IMR-90 (cell line): ENCODE measurements around the gene IQSEC1. TPM values are rescaled to one million over a fixed set of nuclear protein-coding genes. Genes with fewer than 3 reads are reported as not detected.

Experiments used
- ATAC-seq: fragments of 200-7000 bp; cut with Tn5 transposase; 2 replicates; pipeline ENCODE4 v1.9.1; 2020; ENCODE audit warnings: low read depth, mild to moderate bottlenecking, moderate library complexity
- BruUV-seq: library from RNA; stranded (reverse); fragments of 400-500 nt; replicated peaks from 2 replicates; lab custom pipeline; 2021; lab: Mats Ljungman, UMichigan
- CTCF ChIA-PET: fragments of 300-600 bp; formaldehyde crosslinking; extraction: SDS; loops from one replicate; lab custom pipeline; 2021; ENCODE audit warnings: antibody characterized with exemption; lab: Yijun Ruan, JAX
- POLR2A ChIA-PET: fragments of 300-600 bp; sonication (Branson Sonifier 250); formaldehyde crosslinking; loops from one replicate; lab custom pipeline; 2022; ENCODE audit warnings: antibody characterized with exemption; ENCODE audit not compliant: unreplicated experiment; lab: Charles Lee
- DNase-seq: peaks from one replicate; pipeline ENCODE4 v3.0.0; 2013
- H2AFZ ChIP-seq: replicated peaks from 2 replicates; pipeline ENCODE3; 2013; ENCODE audit warnings: low read length, mild to moderate bottlenecking; ENCODE audit not compliant: poor library complexity
- H2AK5ac ChIP-seq: 2 replicates; pipeline ENCODE4 v1.6.1; 2013; ENCODE audit warnings: low read depth, low read length, inconsistent platforms
- H2AK9ac ChIP-seq: replicated peaks from 2 replicates; pipeline ENCODE3; 2013; ENCODE audit warnings: mild to moderate bottlenecking, low read depth, low read length, moderate library complexity; ENCODE audit not compliant: poor library complexity
- H2BK120ac ChIP-seq: 2 replicates; pipeline ENCODE4 v1.6.1; 2013; ENCODE audit warnings: low read depth, low read length, inconsistent platforms
- H2BK15ac ChIP-seq: 3 replicates; pipeline ENCODE4 v1.6.1; 2013; ENCODE audit warnings: low read depth, low read length, inconsistent platforms
- H2BK20ac ChIP-seq: 2 replicates; pipeline ENCODE4 v1.6.1; 2013; ENCODE audit warnings: low read depth, mild to moderate bottlenecking, inconsistent platforms, low read length, moderate library complexity
- H2BK5ac ChIP-seq: 2 replicates; pipeline ENCODE4 v1.6.1; 2013; ENCODE audit warnings: mild to moderate bottlenecking, low read depth, low read length, inconsistent platforms; ENCODE audit not compliant: poor library complexity, severe bottlenecking
- H3K14ac ChIP-seq: replicated peaks from 2 replicates; pipeline ENCODE4 v1.6.1; 2013; ENCODE audit warnings: low read depth, low read length, inconsistent platforms
- H3K18ac ChIP-seq: 2 replicates; pipeline ENCODE4 v1.6.1; 2013; ENCODE audit warnings: low read depth, low read length, control low read depth
- H3K23ac ChIP-seq: 2 replicates; pipeline ENCODE4 v1.6.1; 2013; ENCODE audit warnings: low read depth, low read length, inconsistent platforms
- H3K27ac ChIP-seq: 2 replicates; pipeline ENCODE4 v1.5.1; 2013; ENCODE audit warnings: mild to moderate bottlenecking, control low read depth, low read length; ENCODE audit not compliant: insufficient read depth
- H3K27me3 ChIP-seq: 2 replicates; pipeline ENCODE4 v1.6.1; 2013; ENCODE audit warnings: low read length; ENCODE audit not compliant: control insufficient read depth, insufficient read depth
- H3K36me3 ChIP-seq: 2 replicates; pipeline ENCODE4 v1.6.1; 2013; ENCODE audit warnings: low read length, mixed read lengths; ENCODE audit not compliant: control insufficient read depth, insufficient read depth
- H3K4ac ChIP-seq: 2 replicates; pipeline ENCODE4 v1.6.1; 2013; ENCODE audit warnings: low read depth, low read length, inconsistent platforms
- H3K4me1 ChIP-seq: 2 replicates; pipeline ENCODE4 v1.6.1; 2013; ENCODE audit warnings: low read length, mixed read lengths; ENCODE audit not compliant: control insufficient read depth, insufficient read depth
- H3K4me2 ChIP-seq: 2 replicates; pipeline ENCODE4 v1.6.1; 2013; ENCODE audit warnings: low read depth, mild to moderate bottlenecking, control low read depth, low read length, moderate library complexity
- H3K4me3 ChIP-seq: 2 replicates; pipeline ENCODE4 v1.5.1; 2013; ENCODE audit warnings: low read depth, mild to moderate bottlenecking, control low read depth, low read length, moderate library complexity; ENCODE audit not compliant: insufficient read depth
- H3K56ac ChIP-seq: 2 replicates; pipeline ENCODE4 v1.6.1; 2013; ENCODE audit warnings: low read length, inconsistent platforms; ENCODE audit not compliant: insufficient read depth; ENCODE audit errors: extremely low read depth
- H3K79me1 ChIP-seq, 2 experiments: 2 replicates each; pipeline ENCODE4 v1.6.1; 2013; ENCODE audit warnings: low read length in 2 of 2, inconsistent platforms in 1 of 2, low read depth in 1 of 2
- H3K9ac ChIP-seq: 2 replicates; pipeline ENCODE4 v1.6.1; 2013; ENCODE audit warnings: low read depth, low read length, control low read depth
- H3K9me1 ChIP-seq: 2 replicates; pipeline ENCODE4 v1.6.1; 2013; ENCODE audit warnings: low read length, inconsistent platforms; ENCODE audit not compliant: insufficient read depth
- H3K9me3 ChIP-seq: 2 replicates; pipeline ENCODE4 v1.6.1; 2013; ENCODE audit warnings: low read length; ENCODE audit not compliant: control insufficient read depth, insufficient read depth
- H4K20me1 ChIP-seq: 2 replicates; pipeline ENCODE4 v1.6.1; 2013; ENCODE audit warnings: low read length, inconsistent platforms; ENCODE audit not compliant: insufficient read depth
- H4K5ac ChIP-seq: 2 replicates; pipeline ENCODE4 v1.6.1; 2013; ENCODE audit warnings: mild to moderate bottlenecking, low read depth, low read length, control low read depth
- H4K8ac ChIP-seq, 2 experiments: 2 replicates each; pipeline ENCODE4 v1.6.1; 2013; ENCODE audit warnings: low read depth in 2 of 2, low read length in 2 of 2, control low read depth in 1 of 2, inconsistent platforms in 1 of 2
- H4K91ac ChIP-seq: 2 replicates; pipeline ENCODE4 v1.6.1; 2013; ENCODE audit warnings: low read depth, low read length, inconsistent platforms; ENCODE audit not compliant: insufficient read depth
- FOS ChIP-seq: fragments of 150-350 bp; IDR thresholded peaks from 2 replicates; pipeline ENCODE4 v1.6.1; 2016; ENCODE audit warnings: low read depth, low read length
- MAFK ChIP-seq: IDR thresholded peaks from 2 replicates; pipeline ENCODE4 v1.6.1; 2012; ENCODE audit warnings: low read depth, low read length, improper control_type of control experiment
- WGBS, 2 experiments: methylation state at CpG; one replicate each; pipeline versions ENCODE4 v1.1.5 to v1.1.7; 2013; ENCODE audit warnings: missing lambda C conversion rate in 2 of 2; ENCODE audit not compliant: insufficient read length in 1 of 2; ENCODE audit errors: extremely low coverage in 2 of 2; 5-methylcytosine and 5-hydroxymethylcytosine counted together
- dilution Hi-C: fragments of 300-500 bp; cut with HindIII; formaldehyde crosslinking; loops from one replicate; pipeline ENCODE4 v1.14.3; 2018; ENCODE audit warnings: low sequenced_read_pairs; ENCODE audit not compliant: unreplicated experiment
- in situ Hi-C: fragments of 300-500 bp; cut with MboI; formaldehyde crosslinking; loops from 3 replicates; pipeline ENCODE4 v1.14.3; 2019; ENCODE audit warnings: low sequenced_read_pairs, inconsistent platforms, mixed read lengths
- intact Hi-C: fragments of 100-400 bp; cut with micrococcal nuclease; formaldehyde crosslinking; loops from 2 replicates; pipeline ENCODE4 v1.10.0; 2022
- polyA plus RNA-seq, 3 experiments: library from polyadenylated mRNA; depleted of rRNA; stranded (reverse); fragments of >200 nt; gene quantifications; 2 replicates each; pipeline ENCODE4 v1.2.3, GENCODE V29; 2012; ENCODE audit warnings: low replicate concordance in 1 of 3
- total RNA-seq: library from RNA; depleted of rRNA; stranded (reverse); fragments of >200 nt; gene quantifications from 2 replicates; pipeline ENCODE4 v1.2.3, GENCODE V29; 2012

IQSEC1 gene
- total and polyA plus RNA-seq, 2 of the 4 experiments (the other 2 are of a cell fraction) = 5.9 to 11.9 TPM

DNA sequence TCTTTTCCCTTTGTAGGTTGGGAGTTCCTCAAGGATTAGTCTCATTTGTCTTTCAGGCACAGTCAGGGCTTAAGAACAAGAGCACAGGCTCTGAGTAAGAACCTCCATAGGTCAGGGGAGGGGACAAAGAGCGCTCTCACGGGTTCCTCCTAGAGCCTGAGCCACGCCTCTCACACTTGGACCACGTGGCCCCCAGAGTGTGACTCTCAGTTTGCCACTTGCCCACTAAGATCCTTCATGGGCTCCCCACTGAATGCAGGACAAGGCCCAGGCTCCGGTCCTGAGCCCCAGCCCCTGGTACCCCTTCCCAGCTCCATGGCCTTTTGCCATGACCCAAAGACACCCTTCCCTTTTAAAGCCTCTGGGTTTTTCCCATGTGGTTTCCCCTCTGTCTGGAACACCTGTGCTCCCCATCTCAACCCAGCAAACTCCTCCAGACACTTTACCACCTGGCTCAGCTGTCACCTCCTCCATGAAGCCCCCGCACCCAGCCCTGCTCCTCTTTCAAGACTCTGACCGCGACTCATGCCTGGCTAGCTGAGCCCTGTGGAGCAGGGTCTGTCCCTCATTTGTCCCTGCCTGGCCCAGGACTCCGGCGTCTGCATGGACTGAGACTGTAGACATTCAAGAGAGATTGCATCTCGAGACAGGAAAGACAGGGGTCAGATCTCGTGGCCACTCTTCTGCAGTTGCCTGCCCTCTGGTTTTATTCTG, 32.7 kb downstream of the IQSEC1 start:
- TF ChIP-seq MAFK (no peak), FOS (no peak)
- dilution Hi-C loops (no loop called here), in situ Hi-C loops (no loop called here), intact Hi-C loops (no loop called here)
- H2BK5ac ChIP-seq = no peak overlapping the region
- no TSS peak for BruUV-seq
- H3K4me3 ChIP-seq = no peak overlapping the region
- no peak overlapping the region for H3K23ac ChIP-seq
- no peaks in the 10 kb centered on the region for H4K20me1 ChIP-seq
- no peak overlapping the region for H2AK5ac ChIP-seq
- 74% methylated on average over 8 of the region's 12 CpGs; no CpG with 5 or more reads in 1 of the 2 experiments for WGBS, 2 experiments
- H3K27me3 ChIP-seq = peaks cover 63% of the 10 kb centered on the region
- no peak overlapping the region for H2BK20ac ChIP-seq
- no peak overlapping the region for H3K14ac ChIP-seq
- no peaks in the 10 kb centered on the region for H3K36me3 ChIP-seq
- no peak overlapping the region for H3K9ac ChIP-seq
- H2BK15ac ChIP-seq = no peak overlapping the region
- no peaks in the 10 kb centered on the region for H3K79me1 ChIP-seq
- ATAC-seq (no peak), DNase-seq (no peak)
- H3K9me1 ChIP-seq = no peaks in the 10 kb centered on the region
- H3K4me1 ChIP-seq = no peaks in the 10 kb centered on the region
- CTCF ChIA-PET = no interaction called here
- H3K4me2 ChIP-seq = no peak overlapping the region
- no peak overlapping the region for H2BK120ac ChIP-seq
- H2AFZ ChIP-seq = no peak overlapping the region
- H4K91ac ChIP-seq = no peak overlapping the region
- H3K4ac ChIP-seq = no peak overlapping the region
- no peak overlapping the region for H4K8ac ChIP-seq
- H3K27ac ChIP-seq = no peak overlapping the region
- H2AK9ac ChIP-seq = no peak overlapping the region
- no peaks in the 10 kb centered on the region for H3K9me3 ChIP-seq
- H4K5ac ChIP-seq = no peak overlapping the region
- H3K56ac ChIP-seq = no peak overlapping the region
- no peak overlapping the region for H3K18ac ChIP-seq
- POLR2A ChIA-PET = no interaction called here
